Esophagus mucosa (tissue), 1 donor: ENCODE results near the gene SERTAD3. TPM values are rescaled to one million over a fixed set of nuclear protein-coding genes. Genes with fewer than 3 reads are reported as not detected.
"Not testable (repeated sequence)": the region's sequence is repeated elsewhere in the genome, so short reads cannot be mapped to it uniquely, and the experiment has no call there.

ENCODE experiments used
- ATAC-seq: fragments of 200-7000 bp; cut with Tn5 transposase; one replicate; pipeline ENCODE4 v1.9.1; 2020
- total RNA-seq: library from RNA; stranded (reverse); gene quantifications from one replicate; pipeline ENCODE4 v1.2.4, GENCODE V29; 2023
- donor health status: DM: yes; HTN: yes; CAD: no.

Gene SERTAD3
- total RNA-seq, 1 donor from 2014 or later, result 20.7 TPM

DNA sequence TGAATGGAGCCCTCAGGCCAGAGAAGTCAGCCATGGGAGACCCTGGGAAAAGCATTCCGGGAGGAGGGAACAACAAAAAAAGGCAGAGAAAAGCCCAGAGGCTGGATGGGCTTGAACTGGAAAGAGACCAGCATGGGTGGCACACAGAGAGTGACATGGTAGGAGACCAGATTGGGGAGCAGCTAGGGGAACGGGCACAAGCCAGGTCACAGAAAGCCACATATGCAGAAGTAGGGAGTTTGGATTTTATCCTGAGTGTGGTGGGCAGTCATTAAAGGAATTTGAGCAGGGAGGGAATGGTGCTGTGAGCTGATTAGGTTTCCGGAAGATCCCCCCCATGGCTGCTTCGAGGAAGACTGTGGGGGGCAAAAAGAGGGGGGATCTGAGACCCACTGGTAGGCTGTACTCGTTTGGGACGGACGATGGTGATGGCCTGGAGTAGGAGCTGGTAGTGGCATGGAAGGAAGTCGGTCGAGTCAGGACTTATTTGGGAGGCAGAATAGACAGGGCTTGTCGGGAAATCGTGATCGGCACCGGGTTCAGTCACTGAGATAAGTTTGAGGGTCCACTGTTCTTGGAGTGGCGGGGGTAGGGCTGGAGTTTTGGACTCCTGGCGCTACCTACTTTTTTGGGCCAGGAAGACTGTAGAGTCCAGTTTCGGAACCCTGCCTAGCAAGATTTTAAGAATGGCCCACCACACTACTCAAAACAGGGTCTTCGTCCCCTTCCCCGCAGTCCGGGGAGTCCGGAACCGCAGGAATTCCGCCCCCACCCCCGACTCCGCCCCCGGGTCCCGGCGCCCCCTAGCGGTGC, 19.3 kb downstream of the SERTAD3 start:
- no peak for ATAC-seq

DNA sequence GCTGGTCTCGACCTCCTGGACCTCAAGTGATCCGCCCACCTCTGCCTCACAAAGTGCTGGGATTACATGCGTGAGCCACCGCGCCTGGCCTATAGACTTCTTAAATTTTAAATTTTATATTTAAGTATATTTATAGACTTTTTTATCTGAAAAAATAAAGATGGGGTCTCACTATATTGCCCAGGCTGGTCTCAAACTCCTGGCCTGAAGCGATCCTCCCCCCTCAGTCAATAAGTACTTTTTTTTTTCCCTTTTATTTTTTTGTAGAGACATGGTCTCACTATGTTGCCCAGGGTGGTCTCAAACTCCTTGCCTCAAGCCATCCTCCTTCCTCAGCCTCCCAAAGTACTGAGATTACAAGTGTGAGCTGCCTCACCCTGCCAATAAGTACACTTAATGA, 20.2 kb downstream of the SERTAD3 start:
- ATAC-seq, result no peak

DNA sequence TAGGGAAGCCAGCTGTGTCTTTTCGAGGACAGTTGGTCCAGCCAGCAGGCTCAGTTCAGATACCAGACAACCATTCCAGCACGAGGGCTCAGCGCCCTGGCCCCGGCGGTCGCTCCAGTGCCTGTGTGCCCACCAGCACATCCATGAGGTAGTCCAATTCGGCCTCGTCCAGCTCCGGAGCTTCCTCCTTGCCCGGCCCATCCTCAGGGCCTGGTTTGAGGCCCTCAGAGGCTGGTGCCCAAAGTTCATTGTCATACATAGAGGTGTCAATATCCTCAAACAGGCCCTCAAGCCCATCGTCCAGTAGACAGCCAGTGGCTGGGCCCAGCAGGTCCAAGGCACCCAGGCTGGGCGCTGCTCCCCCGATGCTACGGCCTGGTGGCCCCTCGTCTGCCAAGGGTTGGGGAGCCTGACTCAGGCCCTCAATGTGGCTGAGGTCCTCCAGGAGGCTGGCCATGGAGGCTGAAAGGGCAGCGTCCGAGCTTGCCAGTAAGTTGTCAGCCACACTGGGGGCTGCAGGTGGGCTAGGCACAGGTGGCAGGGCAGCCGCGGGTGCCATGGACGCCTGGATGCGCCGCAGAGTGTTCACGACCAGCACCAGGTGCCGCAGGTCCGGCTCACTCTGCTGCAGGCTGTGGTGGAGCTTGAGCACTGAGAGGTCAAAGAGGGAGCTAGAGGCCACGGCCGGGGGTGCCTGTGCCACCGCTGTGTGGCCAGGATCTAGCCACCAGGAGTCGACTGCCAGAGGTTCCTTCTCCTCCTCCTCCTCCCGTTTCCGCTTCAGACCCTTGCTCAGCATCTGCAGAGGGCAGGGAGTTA, 21.2 kb downstream of the SERTAD3 start:
- ATAC-seq, result no peak

DNA sequence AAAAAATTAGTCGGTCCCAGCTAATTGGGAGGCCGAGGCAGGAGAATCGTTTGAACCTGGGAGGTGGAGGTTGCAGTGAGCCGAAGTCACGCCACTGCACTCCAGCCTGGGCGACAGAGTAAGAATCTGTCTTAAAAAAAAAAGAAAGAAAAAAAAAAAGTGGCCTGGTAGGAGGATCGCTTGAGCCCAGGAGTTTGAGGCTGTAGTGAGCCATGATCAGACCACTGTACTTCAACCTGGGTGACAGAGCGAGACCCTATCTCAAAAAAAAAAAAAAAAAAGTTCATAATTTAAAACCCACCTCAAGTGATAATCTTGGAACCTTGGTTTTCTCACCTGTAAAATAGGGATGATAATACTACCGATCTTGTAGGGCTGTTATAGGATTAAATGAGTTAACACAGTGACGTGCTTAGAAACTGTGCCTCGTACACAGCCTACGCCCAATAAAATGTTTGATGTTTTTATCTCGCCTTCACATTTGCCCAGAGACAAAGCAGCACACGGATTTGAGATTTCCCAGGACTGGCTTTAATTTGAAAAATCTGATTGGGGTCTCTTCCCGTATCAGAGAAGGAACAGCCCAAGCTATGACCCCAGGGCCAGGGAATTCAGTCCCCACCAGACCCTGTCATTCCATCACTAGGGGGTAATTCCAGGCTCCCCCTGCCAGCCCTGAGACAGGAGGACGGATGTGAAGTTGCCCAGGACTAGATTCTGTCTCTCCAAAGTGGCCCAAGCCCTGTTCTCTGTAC, 22.0 kb downstream of the SERTAD3 start:
- no peak for ATAC-seq

DNA sequence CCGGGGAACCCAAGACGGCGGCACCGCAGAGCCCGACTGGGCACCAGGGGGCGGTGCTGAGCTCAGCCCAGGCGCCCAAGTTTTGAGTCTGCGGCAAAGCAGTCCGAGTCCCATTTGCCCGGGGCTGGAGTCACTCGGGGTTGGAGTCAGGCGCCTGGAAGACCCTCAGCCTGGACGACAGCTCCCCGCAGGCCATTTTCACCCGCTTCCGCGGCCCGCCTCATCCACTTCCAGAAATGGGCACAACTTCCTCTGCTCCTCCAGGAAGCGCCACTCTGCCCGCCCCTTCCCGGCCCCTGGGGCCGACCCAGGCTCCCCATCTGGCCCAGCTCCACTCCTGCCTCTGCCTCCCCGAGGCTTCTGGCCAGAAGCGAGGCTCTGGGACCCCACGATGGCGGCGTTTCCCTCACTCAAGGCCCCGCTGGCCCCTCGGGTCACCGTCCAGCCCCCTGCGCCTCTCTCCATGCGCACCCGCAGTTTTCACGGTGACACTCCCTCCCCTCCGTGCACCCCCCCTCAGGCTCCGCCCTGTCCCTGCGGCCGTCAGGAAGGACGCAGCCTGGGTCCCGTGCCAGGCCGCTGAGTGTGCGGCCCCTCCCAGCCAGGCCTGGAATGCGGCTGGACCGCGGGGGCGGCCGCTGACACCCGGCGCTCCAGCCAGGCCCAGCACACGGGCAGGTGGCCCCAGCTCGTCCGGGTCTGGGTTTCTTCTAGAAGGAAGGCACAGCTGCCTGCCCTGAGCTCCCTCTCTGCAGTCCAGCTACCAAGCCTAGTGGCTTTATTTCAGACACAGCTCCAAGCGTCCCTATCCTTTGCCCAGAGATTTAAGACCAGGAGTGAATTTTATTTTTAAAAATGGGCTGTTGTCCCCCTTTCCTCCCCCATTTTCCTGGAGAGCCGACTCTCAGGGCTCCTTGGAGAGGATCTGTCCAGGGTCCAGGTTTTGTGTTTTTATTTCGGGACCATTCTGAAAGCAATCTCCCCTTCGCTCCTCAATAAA, 23.1 kb downstream of the SERTAD3 start:
- ATAC-seq, result peak; percentile 82

DNA sequence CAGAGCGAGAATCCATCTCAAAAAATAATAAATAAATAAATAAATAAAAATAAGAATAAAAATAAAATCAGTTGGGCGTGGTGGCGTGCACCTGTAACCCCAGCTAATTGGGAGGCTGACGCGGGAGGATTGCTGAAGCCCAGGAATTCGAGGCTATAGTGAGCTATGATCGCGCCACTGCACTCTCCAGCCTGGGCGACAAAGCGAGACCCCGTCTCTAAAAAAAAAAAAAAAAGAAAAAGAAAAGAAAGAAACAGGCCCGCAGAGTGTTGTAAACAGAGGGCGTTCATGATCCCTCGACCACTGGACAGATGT, 23.7 kb downstream of the SERTAD3 start:
- no peak for ATAC-seq

DNA sequence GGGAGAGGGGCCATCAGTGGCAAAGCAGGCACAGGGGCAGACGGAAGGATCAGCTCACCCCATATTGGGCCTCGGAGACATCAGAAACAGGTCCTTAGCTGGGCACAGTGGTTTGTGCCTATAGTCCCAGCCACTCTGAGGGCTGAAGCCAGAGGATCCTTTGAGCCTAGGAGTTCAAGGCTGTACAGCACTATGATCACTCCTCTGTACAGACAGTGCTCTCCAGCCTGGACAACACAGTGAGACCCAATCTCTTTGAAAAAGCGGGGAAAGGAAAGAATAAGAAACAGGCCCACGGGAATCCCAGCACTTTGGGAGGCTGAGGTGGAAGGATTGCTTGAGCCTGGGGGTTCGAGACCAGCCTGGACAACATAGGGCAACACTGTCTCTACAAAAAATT, 24.4 kb downstream of the SERTAD3 start:
- ATAC-seq, result no peak

DNA sequence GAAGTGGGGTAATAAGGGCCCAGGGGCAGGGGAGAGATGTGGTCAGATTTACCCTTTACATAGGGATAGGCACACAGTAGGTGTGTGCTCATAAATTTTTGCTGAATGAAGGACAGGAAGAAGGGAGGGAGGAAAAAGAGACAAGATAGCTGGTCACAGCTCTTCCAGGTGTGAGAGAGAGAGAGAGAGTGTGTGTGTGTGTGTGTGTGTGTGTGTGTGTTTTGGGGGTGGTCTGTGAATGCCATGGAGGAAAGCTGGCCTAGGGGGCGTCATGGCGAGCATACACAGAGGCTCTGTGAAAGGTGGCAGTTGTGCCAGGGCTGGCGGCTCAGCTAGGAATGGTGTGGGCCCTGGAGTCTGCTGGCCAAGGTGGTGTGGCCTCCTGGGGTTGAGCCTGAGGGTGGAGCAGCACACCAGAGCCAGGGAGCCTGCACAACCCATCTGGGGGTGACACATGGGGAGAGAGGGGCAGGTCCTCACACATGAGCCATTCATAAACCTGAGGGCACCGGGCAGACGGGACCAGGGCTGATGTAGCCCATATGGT, 25.0 kb downstream of the SERTAD3 start:
- no peak for ATAC-seq

DNA sequence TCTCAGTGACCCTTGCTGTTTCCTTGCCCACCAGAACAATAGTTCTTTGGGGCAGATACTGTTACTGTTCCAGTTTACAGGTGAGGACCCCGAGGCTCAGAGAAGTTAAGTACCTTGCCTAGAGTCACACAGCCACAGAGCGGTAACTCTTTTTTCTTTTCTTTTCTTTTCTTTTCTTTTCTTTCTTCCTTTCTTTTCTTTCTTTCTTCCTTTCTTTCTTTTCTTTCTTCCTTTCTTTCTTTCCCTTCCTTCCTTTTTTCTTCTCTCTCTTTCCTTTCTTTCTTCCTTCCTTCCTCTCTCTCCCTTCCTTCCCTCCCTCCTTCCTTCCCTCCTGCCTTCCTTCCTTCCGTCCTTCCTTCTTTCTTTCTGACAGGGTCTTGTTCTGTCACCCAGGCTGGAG, 26.1 kb downstream of the SERTAD3 start:
- no peak for ATAC-seq

DNA sequence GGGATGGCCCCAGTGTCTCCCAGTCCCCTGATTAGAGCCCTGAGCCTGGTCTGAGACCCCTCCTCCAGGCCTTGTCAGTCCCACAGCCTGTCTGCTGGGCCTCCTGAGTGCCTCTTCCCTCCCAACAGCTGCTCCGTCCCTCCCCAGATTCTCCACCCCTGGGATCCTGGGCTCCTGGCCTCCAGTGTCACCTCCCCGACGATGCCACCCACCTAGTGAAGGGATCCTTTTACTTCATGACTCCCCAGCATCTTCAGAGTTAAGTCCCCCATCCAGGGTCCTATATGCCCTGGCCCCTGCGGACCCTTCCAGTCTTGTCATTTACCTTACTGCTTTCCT, 26.5 kb downstream of the SERTAD3 start:
- no peak for ATAC-seq

DNA sequence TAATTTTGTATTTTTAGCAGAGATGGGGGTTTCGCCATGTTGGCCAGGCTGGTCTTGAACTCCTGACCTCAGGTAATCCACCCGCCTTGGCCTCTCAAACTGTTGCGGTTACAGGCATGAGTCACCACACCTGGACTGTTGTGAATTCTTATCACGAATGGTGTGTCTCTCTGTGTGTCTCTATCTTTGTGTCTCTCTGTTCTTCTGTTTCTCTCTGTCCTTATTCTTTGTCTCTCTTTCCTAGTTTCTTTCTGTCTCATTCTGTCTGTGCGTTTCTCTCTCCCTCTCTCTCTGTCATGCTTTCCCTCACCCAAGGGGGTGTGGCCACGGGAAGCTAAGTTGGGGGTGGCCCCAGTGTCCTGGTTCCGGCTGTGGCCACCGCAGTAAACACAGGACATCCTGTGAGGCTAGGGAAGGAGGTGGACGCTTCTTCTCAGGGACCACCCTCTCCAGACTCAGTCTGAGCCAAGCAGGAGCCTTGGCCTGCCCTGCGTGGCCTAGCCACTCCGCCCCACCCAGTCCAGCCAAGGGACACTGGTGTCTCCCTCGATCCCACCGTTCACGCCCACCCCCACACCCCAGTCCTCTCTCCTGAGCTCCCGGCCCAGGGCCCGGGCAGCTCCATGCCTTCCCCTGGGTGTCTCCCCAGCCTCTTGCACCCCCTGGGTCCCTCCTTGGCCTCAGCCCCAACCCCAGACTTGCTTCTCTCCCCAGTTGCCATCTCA, 27.1 kb downstream of the SERTAD3 start:
- no peak for ATAC-seq

DNA sequence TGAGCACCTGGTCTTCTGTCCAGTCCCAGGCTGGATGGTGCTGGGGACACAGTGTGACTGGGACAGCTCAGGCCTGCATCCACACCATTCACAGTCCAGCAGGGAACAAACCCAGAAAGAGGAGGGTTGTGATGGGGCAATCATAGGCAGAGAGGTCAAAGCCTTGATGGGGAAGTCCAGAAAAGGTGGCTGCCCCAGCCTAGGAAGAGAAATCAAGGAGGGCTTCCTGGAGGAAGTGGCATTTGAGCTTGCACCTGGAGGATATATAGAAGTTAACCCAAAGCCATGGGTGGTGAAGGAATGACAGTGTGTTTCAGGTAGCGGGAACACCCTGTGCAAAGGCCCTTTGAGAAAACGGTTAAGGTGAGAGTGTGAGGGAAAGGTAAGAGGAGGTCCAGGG, 28.4 kb downstream of the SERTAD3 start:
- no peak for ATAC-seq

DNA sequence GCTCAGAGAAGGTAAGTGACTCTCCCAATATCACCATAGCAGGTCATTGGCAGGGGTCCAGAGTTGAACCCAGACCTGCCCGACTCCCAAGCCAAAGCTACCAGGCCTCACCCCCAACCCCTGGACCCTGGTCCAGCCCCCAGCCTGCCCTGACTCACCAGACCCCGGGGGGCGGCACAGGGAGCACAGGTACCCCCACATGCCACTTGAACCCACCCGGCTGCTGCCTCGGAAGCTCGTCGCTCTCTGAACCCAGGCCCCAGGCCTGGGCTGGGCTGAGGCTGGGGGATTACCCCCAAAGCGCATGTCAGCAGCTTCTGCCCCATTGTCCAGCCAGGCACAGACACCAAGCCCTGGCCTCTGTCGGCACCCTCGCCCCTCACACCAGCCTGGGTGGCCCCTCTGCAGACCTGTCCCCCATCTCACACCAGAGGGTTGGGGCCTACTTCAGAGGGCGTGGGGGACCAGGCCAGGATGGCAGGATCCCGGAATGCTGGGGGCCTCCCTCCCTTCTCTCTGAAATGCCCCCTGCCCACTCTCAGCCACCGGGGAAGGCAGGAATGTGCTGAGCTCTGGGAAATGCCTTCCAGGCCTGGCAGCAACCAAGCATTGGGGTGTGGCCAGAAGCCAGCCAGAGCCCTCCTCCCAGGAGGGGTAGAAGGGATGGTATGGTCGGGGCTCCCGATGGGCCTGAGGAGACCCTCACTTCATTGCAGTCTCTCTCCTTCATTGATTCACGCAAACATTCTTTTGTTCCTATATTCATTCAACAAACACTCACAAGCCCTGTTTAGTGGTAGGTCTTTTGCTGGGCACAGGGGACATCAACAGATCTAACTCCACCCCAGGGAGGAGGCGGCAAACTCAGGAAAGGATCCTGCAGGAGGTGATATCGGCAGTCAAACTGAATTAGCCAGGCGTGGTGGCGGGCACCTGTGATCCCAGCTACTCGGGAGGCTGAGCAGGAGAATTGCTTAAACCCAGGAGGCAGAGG, 29.3 kb downstream of the SERTAD3 start:
- ATAC-seq, result no peak

DNA sequence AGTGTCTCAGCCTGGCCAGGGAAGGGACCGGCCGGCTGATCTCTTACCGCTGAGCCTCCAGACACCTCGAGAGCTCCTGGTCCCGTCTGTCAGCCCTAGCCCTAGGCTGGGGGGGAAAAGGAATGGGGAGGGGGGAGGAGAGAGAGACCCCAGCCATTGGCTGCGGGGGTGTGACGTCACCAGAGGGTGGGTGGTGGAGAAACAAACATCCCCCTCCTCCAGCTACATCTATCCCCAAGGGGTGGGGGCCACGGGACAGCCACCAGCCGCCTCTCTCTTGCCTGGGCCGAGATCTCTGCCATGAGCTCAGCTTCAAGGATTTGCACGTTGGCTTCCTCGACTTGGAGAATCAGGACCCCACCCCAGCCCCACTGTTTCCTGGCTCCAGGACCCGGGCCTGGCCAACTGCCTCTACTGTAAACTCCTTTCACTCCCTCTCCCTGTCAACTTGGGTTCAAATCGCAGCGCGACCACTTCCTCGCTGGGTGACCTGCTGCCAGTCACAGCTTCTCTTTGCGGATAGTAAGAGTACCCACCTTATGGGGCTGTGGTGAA, 30.8 kb downstream of the SERTAD3 start, which contains the start of gene PRX:
PRX (minus strand) TSS at position 88 of the 555 bp plus-strand sequence. CDS start 5,446 bp downstream, outside the sequence.
- ATAC-seq, result no peak

DNA sequence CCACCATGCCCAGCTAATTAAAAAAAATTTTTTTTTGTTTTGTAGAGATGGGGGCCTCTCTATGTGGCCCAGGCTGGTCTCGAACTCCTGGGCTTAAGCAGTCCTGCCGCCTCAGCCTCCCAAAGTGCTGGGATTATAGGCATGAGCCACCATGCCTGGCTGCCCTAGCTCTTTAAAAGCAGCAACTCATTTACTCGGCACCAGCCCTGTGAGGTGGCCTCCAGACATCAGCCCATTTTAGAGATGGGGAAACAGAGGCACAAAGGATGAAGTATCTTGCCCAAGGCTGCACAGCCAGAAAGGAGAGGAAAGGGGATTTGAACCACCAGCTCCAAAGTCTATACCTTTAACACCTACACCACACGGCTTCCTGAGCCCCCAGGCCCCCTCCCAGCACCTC, 31.3 kb downstream of the SERTAD3 start:
- ATAC-seq, result no peak

DNA sequence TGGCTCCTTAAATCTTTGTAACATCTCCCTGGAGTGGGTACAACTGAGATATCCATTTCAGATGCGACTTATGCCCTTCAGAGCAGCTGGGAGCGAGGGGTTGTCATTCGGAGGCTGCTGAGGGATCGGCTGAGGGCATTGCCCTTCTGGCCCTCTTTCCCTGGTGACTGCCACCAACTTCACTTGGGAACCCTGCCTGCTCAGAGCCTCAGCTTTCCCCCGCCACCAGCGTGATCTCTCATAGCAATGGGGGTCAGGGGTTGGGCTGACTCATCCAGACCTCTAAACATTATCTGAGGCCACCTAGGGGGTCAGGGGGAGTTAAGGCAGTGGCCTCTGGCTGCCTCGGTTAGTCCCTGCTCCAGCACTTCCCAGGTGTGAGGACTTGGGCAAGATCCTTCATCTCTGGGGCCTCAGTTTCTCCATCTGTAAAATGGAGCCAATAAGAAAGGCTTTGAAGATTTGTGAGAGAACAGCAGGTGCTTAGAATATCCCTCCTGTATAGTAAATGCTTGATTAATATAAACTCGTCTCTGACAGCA, 32.1 kb downstream of the SERTAD3 start:
- no peak for ATAC-seq

DNA sequence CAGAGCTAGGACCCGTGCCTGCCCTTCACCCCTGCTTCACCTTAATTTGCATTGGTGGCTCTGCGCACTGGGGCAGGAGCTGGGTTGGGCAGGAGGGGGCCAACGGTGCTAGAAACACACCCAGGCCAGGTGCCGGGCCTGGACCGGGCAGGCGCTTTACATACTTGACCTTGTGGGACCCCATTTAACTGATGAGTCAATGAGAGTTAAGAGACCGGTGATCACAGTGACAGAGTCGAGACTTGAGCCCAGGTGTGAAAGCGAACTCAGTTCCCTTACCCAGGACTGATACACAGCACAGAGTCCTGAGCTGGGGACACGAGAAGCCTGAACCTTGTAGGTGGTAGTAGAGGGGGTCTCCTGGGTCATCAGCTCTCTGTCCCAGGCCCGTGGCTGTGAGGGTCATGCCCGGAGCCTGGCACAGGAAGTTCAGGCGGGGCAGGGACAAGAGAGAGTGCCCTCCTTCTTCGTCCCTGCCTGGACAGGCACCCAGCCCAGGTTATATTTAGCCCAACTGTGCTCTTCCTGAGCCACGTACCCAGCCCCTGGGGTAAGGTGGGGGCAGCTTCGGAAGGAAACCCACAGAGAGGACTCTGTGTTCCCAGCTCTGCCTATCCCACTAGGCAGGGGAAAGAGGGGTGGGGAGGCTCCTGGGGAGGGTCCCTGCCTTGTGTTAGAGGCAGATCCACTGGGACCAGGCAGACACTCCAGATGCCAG, 32.9 kb downstream of the SERTAD3 start:
- peak; percentile 25 for ATAC-seq

DNA sequence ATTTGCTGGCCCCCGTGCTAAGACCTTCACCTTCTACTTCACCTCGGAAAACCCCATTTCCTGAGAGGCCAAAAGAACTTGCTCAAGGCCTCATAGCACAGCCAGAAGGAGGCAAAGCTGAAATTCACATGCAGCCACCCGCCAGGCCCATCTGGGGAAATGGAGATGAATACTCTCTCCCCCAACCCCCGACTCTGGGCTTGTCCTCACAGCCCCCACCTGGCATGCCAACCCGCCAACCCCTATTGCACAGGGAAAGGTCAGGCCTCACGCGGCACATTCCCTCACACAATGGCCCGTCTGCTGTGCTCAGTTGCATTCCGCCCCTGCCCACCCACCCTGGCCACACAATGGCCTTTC, 34.1 kb downstream of the SERTAD3 start:
- ATAC-seq, result no peak

DNA sequence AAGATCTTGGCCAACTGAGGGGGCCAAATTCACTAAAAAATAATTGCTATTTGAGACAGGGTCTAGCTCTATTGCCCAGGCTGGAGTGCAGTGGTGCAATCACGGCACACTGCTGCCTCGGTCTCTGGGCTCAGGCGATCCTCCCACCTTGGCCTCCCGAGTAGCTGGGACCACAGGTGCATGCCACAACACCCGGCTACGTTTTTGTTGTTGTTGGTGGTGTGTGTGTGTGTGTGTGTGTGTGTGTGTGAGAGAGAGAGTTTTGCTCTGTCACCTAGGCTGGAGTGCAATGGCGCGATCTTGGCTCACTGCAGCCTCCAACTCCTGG, 35.6 kb downstream of the SERTAD3 start:
- ATAC-seq, result not testable (repeated sequence)
